Loucy (cell line): Measurements from ENCODE around the gene MSANTD1.

Experiments used
- H2AFZ ChIP-seq: fragments of 200-600 bp; sonication (generic); 2 replicates; pipeline ENCODE4 v1.6.0; 2016; ENCODE audit warnings: antibody characterized with exemption, mild to moderate bottlenecking, low read length, moderate library complexity
- H3F3A ChIP-seq: fragments of 200-600 bp; 2 replicates; pipeline ENCODE4 v1.6.0; 2016; ENCODE audit warnings: antibody characterized with exemption, low read depth, mild to moderate bottlenecking
- H3K27me3 ChIP-seq: fragments of 200-600 bp; sonication (generic); 2 replicates; pipeline ENCODE4 v1.6.1; 2014; ENCODE audit warnings: low read length, mild to moderate bottlenecking; ENCODE audit not compliant: insufficient read depth, poor library complexity, severe bottlenecking
- H3K36me3 ChIP-seq: fragments of 200-600 bp; sonication (generic); 2 replicates; pipeline ENCODE4 v1.6.1; 2016; ENCODE audit warnings: low read length; ENCODE audit not compliant: insufficient read depth
- H3K4me1 ChIP-seq: fragments of 200-600 bp; sonication (generic); 2 replicates; pipeline ENCODE4 v1.5.1; 2014; ENCODE audit warnings: low read length, mild to moderate bottlenecking; ENCODE audit not compliant: insufficient read depth, poor library complexity, severe bottlenecking
- H3K4me2 ChIP-seq: fragments of 200-600 bp; sonication (generic); 2 replicates; pipeline ENCODE4 v1.6.0; 2014; ENCODE audit warnings: antibody characterized with exemption, low read length, low read depth, mild to moderate bottlenecking; ENCODE audit not compliant: poor library complexity, severe bottlenecking
- H3K4me3 ChIP-seq: fragments of 200-600 bp; sonication (generic); 2 replicates; pipeline ENCODE4 v1.5.1; 2014; ENCODE audit warnings: low read length, mild to moderate bottlenecking, mixed read lengths; ENCODE audit not compliant: poor library complexity, severe bottlenecking
- H3K79me2 ChIP-seq: fragments of 200-600 bp; sonication (generic); 2 replicates; pipeline ENCODE4 v1.6.1; 2014; ENCODE audit warnings: low read length; ENCODE audit not compliant: insufficient read depth
- H3K9ac ChIP-seq: fragments of 200-600 bp; sonication (generic); 2 replicates; pipeline ENCODE4 v1.6.0; 2014; ENCODE audit warnings: mild to moderate bottlenecking, low read depth, low read length, moderate library complexity; ENCODE audit not compliant: poor library complexity, severe bottlenecking
- H3K9me2 ChIP-seq: fragments of 200-600 bp; sonication (generic); replicated peaks from 2 replicates; pipeline ENCODE4 v1.6.1; 2016; ENCODE audit warnings: low read depth, low read length, mixed read lengths
- H3K9me3 ChIP-seq: fragments of 200-600 bp; sonication (generic); 2 replicates; pipeline ENCODE4 v1.6.1; 2014; ENCODE audit warnings: mild to moderate bottlenecking, antibody characterized with exemption, low read length, low read depth; ENCODE audit not compliant: insufficient read depth
- H4K20me1 ChIP-seq: fragments of 200-600 bp; sonication (generic); 2 replicates; pipeline ENCODE4 v1.6.0; 2014; ENCODE audit warnings: antibody characterized with exemption, low read length, mild to moderate bottlenecking; ENCODE audit not compliant: insufficient read depth, poor library complexity, severe bottlenecking
- EZH2phosphoT487 ChIP-seq: fragments of 200-600 bp; IDR thresholded peaks from 2 replicates; pipeline ENCODE4 v1.6.1; 2018; ENCODE audit warnings: antibody characterized with exemption, mild to moderate bottlenecking, moderate library complexity, borderline replicate concordance
- TF ChIP-seq, protein P1 (sequence below): fragments of 200-600 bp; sonication (generic); conservative IDR thresholded peaks from 2 replicates; pipeline ENCODE4 v1.5.1; 2014; ENCODE audit warnings: mild to moderate bottlenecking, antibody characterized with exemption, low read length

The MSANTD1 gene

DNA sequence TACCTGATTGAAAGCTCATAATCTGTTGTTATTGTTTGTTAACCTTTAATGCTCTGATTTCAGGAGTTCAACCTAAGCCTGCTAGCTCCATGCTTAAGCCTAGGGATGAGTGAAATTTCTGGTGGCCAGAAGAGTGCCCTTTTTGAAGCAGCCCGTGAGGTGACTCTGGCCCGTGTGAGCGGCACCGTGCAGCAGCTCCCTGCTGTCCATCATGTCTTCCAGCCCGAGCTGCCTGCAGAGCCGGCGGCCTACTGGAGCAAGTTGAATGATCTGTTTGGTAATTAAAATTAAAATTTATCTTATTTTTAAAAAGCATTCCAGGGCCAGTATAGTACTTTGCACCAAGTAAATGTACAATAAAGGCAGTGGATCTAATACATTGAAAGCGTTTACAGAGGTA lies 37.1 kb upstream of the MSANTD1 start:
- Histone ChIP-seq H3K9me3 (no peaks in the 10 kb centered on the region), H3K4me2 (no peak overlapping the region), H3K4me1 (peaks cover 14% of the 10 kb centered on the region), H2AFZ (no peak overlapping the region), H3K36me3 (peaks cover 73% of the 10 kb centered on the region; the same call in 1 of the 2 replicates), H3K9ac (no peak overlapping the region), H3K9me2 (no peaks in the 10 kb centered on the region), H3F3A (no peaks in the 10 kb centered on the region), H3K27me3 (no peaks in the 10 kb centered on the region), H4K20me1 (no peaks in the 10 kb centered on the region), H3K79me2 (no peaks in the 10 kb centered on the region), H3K4me3 (no peak overlapping the region)
- TF ChIP-seq EZH2phosphoT487: no peak
- TF ChIP-seq, protein P1, sequence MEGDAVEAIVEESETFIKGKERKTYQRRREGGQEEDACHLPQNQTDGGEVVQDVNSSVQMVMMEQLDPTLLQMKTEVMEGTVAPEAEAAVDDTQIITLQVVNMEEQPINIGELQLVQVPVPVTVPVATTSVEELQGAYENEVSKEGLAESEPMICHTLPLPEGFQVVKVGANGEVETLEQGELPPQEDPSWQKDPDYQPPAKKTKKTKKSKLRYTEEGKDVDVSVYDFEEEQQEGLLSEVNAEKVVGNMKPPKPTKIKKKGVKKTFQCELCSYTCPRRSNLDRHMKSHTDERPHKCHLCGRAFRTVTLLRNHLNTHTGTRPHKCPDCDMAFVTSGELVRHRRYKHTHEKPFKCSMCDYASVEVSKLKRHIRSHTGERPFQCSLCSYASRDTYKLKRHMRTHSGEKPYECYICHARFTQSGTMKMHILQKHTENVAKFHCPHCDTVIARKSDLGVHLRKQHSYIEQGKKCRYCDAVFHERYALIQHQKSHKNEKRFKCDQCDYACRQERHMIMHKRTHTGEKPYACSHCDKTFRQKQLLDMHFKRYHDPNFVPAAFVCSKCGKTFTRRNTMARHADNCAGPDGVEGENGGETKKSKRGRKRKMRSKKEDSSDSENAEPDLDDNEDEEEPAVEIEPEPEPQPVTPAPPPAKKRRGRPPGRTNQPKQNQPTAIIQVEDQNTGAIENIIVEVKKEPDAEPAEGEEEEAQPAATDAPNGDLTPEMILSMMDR: no peak

DNA sequence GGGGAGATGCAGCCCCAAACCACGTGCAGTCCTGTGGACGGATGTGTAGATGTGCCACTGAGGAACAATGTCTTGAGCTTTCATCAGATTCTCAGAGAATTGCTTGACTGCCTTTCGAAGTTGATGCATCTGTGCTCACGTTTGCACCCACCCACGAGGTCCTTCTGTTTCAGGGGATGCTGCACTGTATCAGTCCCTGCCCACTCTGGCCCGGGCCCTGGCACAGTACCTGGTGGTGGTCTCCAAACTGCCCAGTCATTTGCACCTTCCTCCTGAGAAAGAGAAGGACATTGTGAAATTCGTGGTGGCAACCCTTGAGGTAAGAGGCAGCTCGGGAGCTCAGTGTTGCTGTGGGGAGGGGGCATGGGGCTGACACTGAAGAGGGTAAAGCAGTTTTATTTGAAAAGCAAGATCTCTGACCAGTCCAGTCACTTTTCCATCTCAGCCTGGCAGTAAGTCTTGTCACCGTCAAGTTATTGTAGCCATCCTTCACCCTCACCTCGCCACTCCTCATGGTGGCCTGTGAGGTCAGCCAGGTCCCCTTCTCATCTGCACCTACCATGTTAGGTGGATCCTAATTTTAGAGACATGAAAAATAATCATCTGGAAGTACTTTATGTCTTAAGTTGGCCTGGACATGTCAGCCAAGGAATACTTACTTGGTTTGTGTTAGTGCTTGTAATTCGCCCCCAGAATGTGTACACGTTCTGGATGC lies 36.4 kb upstream of the MSANTD1 start:
- Histone ChIP-seq H3K79me2 (no peaks in the 10 kb centered on the region), H3K9me2 (no peaks in the 10 kb centered on the region), H3K9ac (no peak overlapping the region), H3K4me2 (no peak overlapping the region), H3K4me3 (no peak overlapping the region), H3K27me3 (no peaks in the 10 kb centered on the region), H3F3A (no peaks in the 10 kb centered on the region), H3K4me1 (peaks cover 7% of the 10 kb centered on the region), H2AFZ (no peak overlapping the region), H3K36me3 (peaks cover 70% of the 10 kb centered on the region; the same call in 1 of the 2 replicates), H3K9me3 (no peaks in the 10 kb centered on the region), H4K20me1 (no peaks in the 10 kb centered on the region)
- TF ChIP-seq, protein P1: no peak

DNA sequence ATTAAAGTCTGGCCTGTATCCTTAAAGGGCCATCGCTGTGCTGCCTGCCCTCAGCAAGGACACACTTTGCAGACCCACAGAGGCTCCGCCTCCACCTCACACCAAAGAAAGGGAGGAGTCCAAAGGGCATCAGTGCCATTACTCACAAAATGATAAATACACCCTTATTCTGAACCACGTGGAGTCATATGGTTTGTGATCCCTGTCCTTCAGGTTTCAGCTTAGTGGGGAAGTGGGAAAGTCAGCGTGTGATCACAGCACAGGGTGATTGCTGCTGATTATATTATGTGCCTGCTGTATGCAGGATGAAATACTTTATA lies 35.9 kb upstream of the MSANTD1 start:
- TF ChIP-seq, protein P1: no peak
- TF ChIP-seq EZH2phosphoT487: no peak
- Histone ChIP-seq H2AFZ (no peak overlapping the region), H3K9me3 (no peaks in the 10 kb centered on the region), H3K4me1 (peaks cover 2% of the 10 kb centered on the region), H3K27me3 (no peaks in the 10 kb centered on the region), H4K20me1 (no peaks in the 10 kb centered on the region), H3K36me3 (peaks cover 73% of the 10 kb centered on the region; the same call in 1 of the 2 replicates), H3K79me2 (no peaks in the 10 kb centered on the region), H3F3A (no peaks in the 10 kb centered on the region), H3K4me2 (no peak overlapping the region), H3K9ac (no peak overlapping the region), H3K4me3 (no peak overlapping the region), H3K9me2 (no peaks in the 10 kb centered on the region)
